Peyer's patch (tissue), 4 donors: Measurements from ENCODE around the gene KLKB1.

Experiments used
- POLR2A ChIP-seq, 2 donors: fragments of 450-650 bp; IDR thresholded peaks; one replicate each; pipeline ENCODE4 v1.5.1; 2017; ENCODE audit warnings: antibody characterized with exemption in 2 of 2, mild to moderate bottlenecking in 2 of 2, moderate library complexity in 2 of 2
- TF ChIP-seq, protein P1 (sequence below), 6 experiments: fragments of 450-650 bp in 4 of 6; fragments of 200-600 bp in 2 of 6; sonication (generic) in 1 of 6; IDR thresholded peaks; one replicate each; pipeline ENCODE4 v1.5.1; 2017 to 2019; ENCODE audit warnings: antibody characterized with exemption in 6 of 6, mild to moderate bottlenecking in 3 of 6, moderate library complexity in 1 of 6

DNA sequence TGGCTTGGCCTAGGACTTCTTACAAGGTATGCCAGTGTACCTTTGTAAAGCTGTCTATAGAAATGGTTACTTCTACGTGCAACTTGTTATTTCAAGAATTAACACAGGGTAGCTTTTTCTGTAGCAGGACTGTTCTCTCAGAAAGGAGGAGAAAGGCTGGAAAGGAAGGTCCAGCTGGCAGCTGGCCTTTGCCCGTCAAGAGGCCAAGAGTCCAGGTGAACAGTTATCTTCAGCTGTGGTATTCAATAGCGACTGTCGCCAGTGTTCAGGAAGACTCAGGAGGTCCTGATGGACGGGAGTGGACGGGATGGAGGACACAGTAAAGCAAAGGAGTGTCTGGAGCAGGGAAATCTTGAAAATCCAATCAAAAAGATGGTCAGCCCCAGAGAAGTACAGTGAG is 31.2 kb upstream of the KLKB1 start:
- TF ChIP-seq, protein P1, sequence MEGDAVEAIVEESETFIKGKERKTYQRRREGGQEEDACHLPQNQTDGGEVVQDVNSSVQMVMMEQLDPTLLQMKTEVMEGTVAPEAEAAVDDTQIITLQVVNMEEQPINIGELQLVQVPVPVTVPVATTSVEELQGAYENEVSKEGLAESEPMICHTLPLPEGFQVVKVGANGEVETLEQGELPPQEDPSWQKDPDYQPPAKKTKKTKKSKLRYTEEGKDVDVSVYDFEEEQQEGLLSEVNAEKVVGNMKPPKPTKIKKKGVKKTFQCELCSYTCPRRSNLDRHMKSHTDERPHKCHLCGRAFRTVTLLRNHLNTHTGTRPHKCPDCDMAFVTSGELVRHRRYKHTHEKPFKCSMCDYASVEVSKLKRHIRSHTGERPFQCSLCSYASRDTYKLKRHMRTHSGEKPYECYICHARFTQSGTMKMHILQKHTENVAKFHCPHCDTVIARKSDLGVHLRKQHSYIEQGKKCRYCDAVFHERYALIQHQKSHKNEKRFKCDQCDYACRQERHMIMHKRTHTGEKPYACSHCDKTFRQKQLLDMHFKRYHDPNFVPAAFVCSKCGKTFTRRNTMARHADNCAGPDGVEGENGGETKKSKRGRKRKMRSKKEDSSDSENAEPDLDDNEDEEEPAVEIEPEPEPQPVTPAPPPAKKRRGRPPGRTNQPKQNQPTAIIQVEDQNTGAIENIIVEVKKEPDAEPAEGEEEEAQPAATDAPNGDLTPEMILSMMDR (IDR thresholded peaks at IDR 0.05), result no peak
- TF ChIP-seq POLR2A (IDR thresholded peaks at IDR 0.05), result no peak
